Breast epithelium (tissue), 3 donors: Measurements from ENCODE around the gene CBLB.

Source experiments
- CTCF ChIP-seq, 3 donors: fragments of 450-650 bp; IDR thresholded peaks; one replicate each; pipeline ENCODE4 v1.5.1; 2016 to 2017; ENCODE audit warnings: antibody characterized with exemption in 3 of 3, mild to moderate bottlenecking in 3 of 3, moderate library complexity in 3 of 3
- POLR2A ChIP-seq: fragments of 450-650 bp; IDR thresholded peaks from one replicate; pipeline ENCODE4 v1.6.1; 2016; ENCODE audit warnings: antibody characterized with exemption, mild to moderate bottlenecking, moderate library complexity
- POLR2AphosphoS5 ChIP-seq, 3 donors: sonication (generic); formaldehyde crosslinking; IDR thresholded peaks; one replicate each; pipeline ENCODE4 v1.6.1; 2017; ENCODE audit warnings: antibody characterized with exemption in 3 of 3

- TF ChIP-seq POLR2A (no peak), CTCF (IDR thresholded peaks at IDR 0.05) (no peak), POLR2AphosphoS5 (IDR thresholded peaks at IDR 0.05) (no peak)
Observed at GRCh38 chr3:105837947-105838346, 30.9 kb downstream of the CBLB start.
